GM12864 (cell line): ENCODE measurements around the gene DHRSX.
"Not testable (repeated sequence)": the region's sequence is repeated elsewhere in the genome, so short reads cannot be mapped to it uniquely, and the experiment has no call there.

ENCODE experiments used
- DNase-seq: peaks from one replicate; pipeline ENCODE4 v3.0.0-alpha.2; 2011; ENCODE audit warnings: low read depth
- H3K4me3 ChIP-seq: 2 replicates; pipeline ENCODE4 v1.5.1; 2011; ENCODE audit warnings: mild to moderate bottlenecking, low read depth, low read length, control low read depth
- CTCF ChIP-seq: IDR thresholded peaks from 2 replicates; pipeline ENCODE4 v1.5.1; 2011; ENCODE audit warnings: low read depth, mild to moderate bottlenecking, moderate library complexity, low read length, control low read depth, inconsistent platforms; ENCODE audit errors: missing control alignments

DHRSX gene

GRCh38 chrX:2483398-2484060, 17.2 kb downstream of the DHRSX start:
- TF ChIP-seq CTCF, result no peak
- DNase-seq, result no peak
- no peak overlapping the region for H3K4me3 ChIP-seq

GRCh38 chrX:2481597-2481996, 19.2 kb downstream of the DHRSX start:
- DNase-seq, result not testable (repeated sequence)

GRCh38 chrX:2479982-2480381, 20.8 kb downstream of the DHRSX start:
- H3K4me3 ChIP-seq, DNase-seq: not testable (repeated sequence)

More at GRCh38 chrX:2481597-2481996, 19.2 kb downstream of the DHRSX start:
- H3K4me3 ChIP-seq, result not testable (repeated sequence)

GRCh38 chrX:2479420-2479780, 21.4 kb downstream of the DHRSX start:
- H3K4me3 ChIP-seq, result no peak overlapping the region
- DNase-seq, result no peak
- no peak for TF ChIP-seq CTCF

GRCh38 chrX:2478546-2479419, 22.0 kb downstream of the DHRSX start:
- TF ChIP-seq CTCF, result no peak
- no peak for DNase-seq
- H3K4me3 ChIP-seq, result no peak overlapping the region

- not testable (repeated sequence) for DNase-seq, H3K4me3 ChIP-seq
Observed at GRCh38 chrX:2477313-2477712, 23.5 kb downstream of the DHRSX start.

- no peak overlapping the region for H3K4me3 ChIP-seq
- no peak for TF ChIP-seq CTCF
- no peak for DNase-seq
Observed at GRCh38 chrX:2474963-2475726, 25.6 kb downstream of the DHRSX start.

GRCh38 chrX:2474280-2474962, 26.4 kb downstream of the DHRSX start:
- no peak overlapping the region for H3K4me3 ChIP-seq
- DNase-seq, result no peak
- no peak for TF ChIP-seq CTCF

GRCh38 chrX:2473064-2473463, 27.7 kb downstream of the DHRSX start:
- H3K4me3 ChIP-seq, DNase-seq: not testable (repeated sequence)
